Endometrial microvascular endothelial cells (primary cell): ENCODE data around the gene ECD. TPM values are rescaled to one million over a fixed set of nuclear protein-coding genes. Genes with fewer than 3 reads are reported as not detected.
"Not testable (repeated sequence)": the region's sequence is repeated elsewhere in the genome, so short reads cannot be mapped to it uniquely, and the experiment has no call there.

ENCODE experiments used
- in situ Hi-C: cut with HindIII; loops from 2 replicates; pipeline ENCODE4 v1.10.0; 2017; ENCODE audit warnings: low sequenced_read_pairs, low pct_unique_long_range_greater_than_20kb; ENCODE audit errors: inconsistent ontology term
- total RNA-seq: library from RNA; depleted of rRNA; stranded (reverse); fragments of >200 nt; gene quantifications from one replicate; pipeline ENCODE4 v1.2.3, GENCODE V29; 2015; ENCODE audit errors: inconsistent ontology term

Gene ECD
- total RNA-seq, 1 donor from 2014 or later, result 37.5 TPM

- in situ Hi-C loops, result not testable (repeated sequence)
These were observed 55.8 kb downstream of the ECD start for GRCh38 chr10:73112032-73112431.

- in situ Hi-C loops, result no loop called here
These were observed 57.4 kb downstream of the ECD start, which contains the start of gene NUDT13 for GRCh38 chr10:73110345-73110849. TSS of gene NUDT13 (plus strand) at chr10:73110455. CDS start at chr10:73114366, 3,911 bp downstream.

- in situ Hi-C loops, result not testable (repeated sequence)
These were observed 58.6 kb downstream of the ECD start for GRCh38 chr10:73109248-73109652.

- in situ Hi-C loops, result no loop called here
These were observed 61.5 kb downstream of the ECD start for GRCh38 chr10:73106301-73106700.

- in situ Hi-C loops, result loop anchor here (5.0 kb wide), 1 partner anchor 38 kb away; no protein-coding TSS in a partner anchor
These were observed 68.7 kb downstream of the ECD start for GRCh38 chr10:73099141-73099540.

- in situ Hi-C loops, result loop anchor here (5.0 kb wide), 1 partner anchor 40 kb away; no protein-coding TSS in a partner anchor
These were observed 70.5 kb downstream of the ECD start for GRCh38 chr10:73097305-73097670.

- in situ Hi-C loops, result loop anchor here (5.0 kb wide), 1 partner anchor 41 kb away; no protein-coding TSS in a partner anchor
These were observed 71.1 kb downstream of the ECD start, which contains the start of gene P4HA1 for GRCh38 chr10:73096449-73097304. TSS of gene P4HA1 (minus strand) at chr10:73096866. CDS start at chr10:73074883, 21,983 bp downstream.

GRCh38 chr10:73096041-73096448 lies 71.8 kb downstream of the ECD start:
- in situ Hi-C loops, result loop anchor here (5.0 kb wide), 1 partner anchor 41 kb away; no protein-coding TSS in a partner anchor

- in situ Hi-C loops, result loop anchor here (5.0 kb wide), 1 partner anchor 42 kb away; no protein-coding TSS in a partner anchor
These were observed 72.3 kb downstream of the ECD start for GRCh38 chr10:73095481-73096021.

GRCh38 chr10:73094986-73095480 lies 72.8 kb downstream of the ECD start:
- in situ Hi-C loops, result loop anchor here (5.0 kb wide), 1 partner anchor 42 kb away; no protein-coding TSS in a partner anchor

- in situ Hi-C loops, result no loop called here
These were observed 73.6 kb downstream of the ECD start for GRCh38 chr10:73093922-73094850.

GRCh38 chr10:73092830-73093229 lies 75.0 kb downstream of the ECD start:
- in situ Hi-C loops, result no loop called here

GRCh38 chr10:73088304-73088703 lies 79.5 kb downstream of the ECD start:
- in situ Hi-C loops, result no loop called here

GRCh38 chr10:73086816-73087215 lies 81.0 kb downstream of the ECD start:
- in situ Hi-C loops, result no loop called here

- in situ Hi-C loops, result no loop called here
These were observed 83.6 kb downstream of the ECD start for GRCh38 chr10:73084209-73084608.
